A673 (cell line): ENCODE data around the gene MAPRE3.

Experiments used
- EZH2 ChIP-seq: fragments of 200-600 bp; sonication (generic); IDR thresholded peaks from 2 replicates; pipeline ENCODE4 v1.6.1; 2017; ENCODE audit warnings: borderline replicate concordance, low read depth, mild to moderate bottlenecking, mixed read lengths, antibody characterized with exemption, low read length; ENCODE audit not compliant: poor library complexity, severe bottlenecking
- TF ChIP-seq, protein P1 (sequence below): fragments of 300-800, 200-600 bp; sonication (generic); conservative IDR thresholded peaks from 2 replicates; pipeline ENCODE4 v1.5.1; 2017; ENCODE audit warnings: low read depth, mild to moderate bottlenecking, antibody characterized with exemption, low read length, moderate library complexity, mixed read lengths

DNA sequence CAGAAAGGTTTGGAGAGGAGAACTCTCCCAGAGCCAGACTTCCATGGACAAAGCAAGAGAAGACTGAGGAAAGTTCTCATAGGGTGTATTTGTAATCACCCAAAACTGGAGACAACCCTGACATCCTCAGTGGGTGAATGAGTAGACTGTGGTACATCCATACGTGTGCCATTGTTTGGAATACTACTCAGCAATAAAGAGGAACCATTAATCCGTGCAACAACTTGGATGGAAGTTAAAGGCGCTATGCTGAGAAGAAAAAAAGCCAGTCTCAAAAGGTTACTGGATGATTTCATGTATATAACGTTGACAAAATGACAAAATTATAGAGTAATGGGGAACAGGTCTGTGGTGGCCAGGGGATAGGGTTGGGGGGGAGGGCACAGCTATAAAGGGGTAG, 38.2 kb downstream of the MAPRE3 start:
- TF ChIP-seq, protein P1, sequence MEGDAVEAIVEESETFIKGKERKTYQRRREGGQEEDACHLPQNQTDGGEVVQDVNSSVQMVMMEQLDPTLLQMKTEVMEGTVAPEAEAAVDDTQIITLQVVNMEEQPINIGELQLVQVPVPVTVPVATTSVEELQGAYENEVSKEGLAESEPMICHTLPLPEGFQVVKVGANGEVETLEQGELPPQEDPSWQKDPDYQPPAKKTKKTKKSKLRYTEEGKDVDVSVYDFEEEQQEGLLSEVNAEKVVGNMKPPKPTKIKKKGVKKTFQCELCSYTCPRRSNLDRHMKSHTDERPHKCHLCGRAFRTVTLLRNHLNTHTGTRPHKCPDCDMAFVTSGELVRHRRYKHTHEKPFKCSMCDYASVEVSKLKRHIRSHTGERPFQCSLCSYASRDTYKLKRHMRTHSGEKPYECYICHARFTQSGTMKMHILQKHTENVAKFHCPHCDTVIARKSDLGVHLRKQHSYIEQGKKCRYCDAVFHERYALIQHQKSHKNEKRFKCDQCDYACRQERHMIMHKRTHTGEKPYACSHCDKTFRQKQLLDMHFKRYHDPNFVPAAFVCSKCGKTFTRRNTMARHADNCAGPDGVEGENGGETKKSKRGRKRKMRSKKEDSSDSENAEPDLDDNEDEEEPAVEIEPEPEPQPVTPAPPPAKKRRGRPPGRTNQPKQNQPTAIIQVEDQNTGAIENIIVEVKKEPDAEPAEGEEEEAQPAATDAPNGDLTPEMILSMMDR = no peak
- TF ChIP-seq EZH2 = no peak
